Measurements from ENCODE around the gene GRIA3.
"Not testable (repeated sequence)": the region's sequence is repeated elsewhere in the genome, so short reads cannot be mapped to it uniquely, and the experiment has no call there.

Gene GRIA3

DNA sequence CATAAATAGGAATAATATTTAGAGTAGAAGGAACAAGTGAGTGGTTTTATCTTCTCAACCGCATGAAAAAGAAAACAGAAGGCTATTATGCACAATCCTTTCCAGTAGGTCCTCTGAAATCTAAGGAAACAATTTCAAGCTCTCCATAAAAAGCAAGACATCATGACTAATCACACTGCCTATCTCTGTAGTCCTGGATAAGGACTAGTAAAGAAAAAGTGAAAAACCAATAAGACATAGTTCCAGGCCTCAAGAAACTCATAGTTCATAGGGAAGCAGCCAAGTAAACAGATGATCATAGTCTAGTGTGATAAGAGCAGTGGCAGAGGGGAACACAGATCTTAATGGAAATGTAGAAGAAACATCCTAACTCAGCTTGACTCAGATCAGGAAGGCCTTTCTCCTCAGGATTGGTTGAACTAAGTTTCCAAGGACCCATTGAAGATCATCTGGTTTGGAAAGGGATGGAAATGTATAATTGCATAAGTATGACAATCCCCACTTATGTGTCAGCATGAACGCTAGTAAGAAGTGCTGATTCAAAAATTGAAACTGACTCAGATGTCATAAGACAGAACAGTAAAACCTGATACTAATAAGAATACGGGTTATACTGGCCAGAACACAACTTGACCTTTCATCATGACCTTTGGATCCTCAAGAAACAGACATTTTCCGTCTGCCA, 155.3 kb downstream of the GRIA3 start:
- no peak for DNase-seq (ENCODE audit: low read depth in 4 of 4, low spot score in 1 of 4)

DNA sequence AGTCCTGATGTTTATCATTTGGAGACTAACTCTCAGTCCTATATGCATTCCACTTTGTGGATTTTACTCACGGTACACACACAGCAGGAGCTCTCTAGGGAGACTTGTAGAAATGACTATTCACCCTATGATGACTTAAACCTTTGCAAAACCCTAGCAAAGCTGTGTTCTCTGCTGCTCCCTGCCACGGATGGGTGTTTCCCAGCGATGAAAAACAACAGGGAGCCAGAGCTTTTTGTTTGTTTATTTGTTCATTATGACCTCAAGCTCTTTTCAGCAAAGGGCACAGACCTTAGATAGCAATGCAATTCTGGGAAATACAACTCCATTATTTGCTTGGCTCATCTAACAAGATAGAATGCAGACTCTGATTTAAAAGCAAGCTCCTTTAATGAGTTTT, 156.6 kb downstream of the GRIA3 start:
- DNase-seq (ENCODE audit: low read depth in 4 of 4, low spot score in 1 of 4): no peak

- DNase-seq (ENCODE audit: low read depth in 4 of 4, low spot score in 1 of 4): no peak
Observed at GRCh38 chrX:123348468-123348867, 164.4 kb downstream of the GRIA3 start.

- DNase-seq (ENCODE audit: low read depth in 4 of 4, low spot score in 1 of 4): no peak
Observed at GRCh38 chrX:123350226-123350625, 166.1 kb downstream of the GRIA3 start.

- no peak for DNase-seq (ENCODE audit: low read depth in 4 of 4, low spot score in 1 of 4)
Observed at GRCh38 chrX:123357941-123358340, 173.9 kb downstream of the GRIA3 start.

- DNase-seq (ENCODE audit: low read depth in 4 of 4, low spot score in 1 of 4): no peak
Observed at GRCh38 chrX:123358457-123358856, 174.4 kb downstream of the GRIA3 start.

GRCh38 chrX:123361371-123361770, 177.3 kb downstream of the GRIA3 start:
- DNase-seq (ENCODE audit: low read depth in 4 of 4, low spot score in 1 of 4): no peak

DNA sequence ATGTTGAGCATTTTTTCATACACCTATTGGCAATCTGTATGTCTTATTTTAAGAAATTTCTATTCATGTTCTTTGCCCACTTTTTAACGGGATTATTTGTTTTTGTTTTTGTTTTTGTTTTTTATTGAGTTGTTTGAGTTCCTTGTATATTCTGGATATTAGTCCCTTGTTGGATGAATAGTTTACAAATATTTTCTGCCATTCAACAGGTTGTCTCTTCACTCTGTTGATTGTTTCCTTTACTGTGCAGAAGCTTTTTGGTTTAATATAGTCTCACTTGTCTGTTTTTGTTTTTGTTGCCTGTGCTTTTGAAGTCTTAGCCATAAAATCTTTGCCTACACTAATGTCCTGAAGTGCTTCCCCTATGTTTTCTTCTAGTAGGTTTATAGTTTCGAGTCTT, 202.1 kb downstream of the GRIA3 start:
- not testable (repeated sequence) for DNase-seq (ENCODE audit: low read depth in 4 of 4, low spot score in 1 of 4)

DNA sequence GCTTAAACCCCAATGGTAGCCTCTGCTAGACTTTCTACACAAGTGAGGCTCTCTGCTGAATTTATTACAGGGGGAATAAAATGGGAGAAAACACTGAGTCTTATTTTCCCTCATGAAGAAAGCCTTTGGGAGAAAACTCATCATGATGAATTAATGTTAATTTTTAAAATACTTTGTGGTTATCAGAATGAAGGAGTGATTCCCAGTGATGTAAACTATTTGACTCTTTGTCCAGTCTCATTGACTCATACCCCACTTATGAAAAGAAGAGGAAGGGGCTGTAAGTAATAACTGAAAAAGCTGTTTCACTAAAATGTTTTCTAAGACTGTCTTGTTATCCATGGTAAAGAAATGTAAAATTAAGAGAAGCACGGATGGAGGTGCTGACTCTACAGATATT, 208.8 kb downstream of the GRIA3 start:
- no peak for DNase-seq (ENCODE audit: low read depth in 4 of 4, low spot score in 1 of 4)

DNA sequence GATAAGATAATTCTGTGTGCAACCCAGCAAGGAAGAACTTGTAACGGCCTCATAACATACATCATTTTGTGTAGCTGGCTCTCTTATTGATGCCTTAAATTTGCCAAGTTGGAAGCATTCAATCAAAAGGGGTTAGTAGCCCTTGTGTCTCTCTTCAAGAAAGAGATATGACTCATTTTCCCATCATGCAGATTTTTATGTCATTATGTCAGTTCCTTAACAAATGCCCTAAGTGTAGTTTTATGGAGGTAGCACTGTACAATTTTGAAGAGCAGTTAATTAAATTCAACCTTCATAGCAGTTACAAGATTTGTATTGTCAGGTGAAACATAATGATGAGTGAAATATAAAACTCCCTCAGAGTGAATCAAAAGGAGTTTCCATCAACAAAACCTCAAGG, 215.6 kb downstream of the GRIA3 start:
- DNase-seq (ENCODE audit: low read depth in 4 of 4, low spot score in 1 of 4): no peak

- no peak for DNase-seq (ENCODE audit: low read depth in 4 of 4, low spot score in 1 of 4)
Observed at GRCh38 chrX:123405231-123405630, 221.2 kb downstream of the GRIA3 start.

DNA sequence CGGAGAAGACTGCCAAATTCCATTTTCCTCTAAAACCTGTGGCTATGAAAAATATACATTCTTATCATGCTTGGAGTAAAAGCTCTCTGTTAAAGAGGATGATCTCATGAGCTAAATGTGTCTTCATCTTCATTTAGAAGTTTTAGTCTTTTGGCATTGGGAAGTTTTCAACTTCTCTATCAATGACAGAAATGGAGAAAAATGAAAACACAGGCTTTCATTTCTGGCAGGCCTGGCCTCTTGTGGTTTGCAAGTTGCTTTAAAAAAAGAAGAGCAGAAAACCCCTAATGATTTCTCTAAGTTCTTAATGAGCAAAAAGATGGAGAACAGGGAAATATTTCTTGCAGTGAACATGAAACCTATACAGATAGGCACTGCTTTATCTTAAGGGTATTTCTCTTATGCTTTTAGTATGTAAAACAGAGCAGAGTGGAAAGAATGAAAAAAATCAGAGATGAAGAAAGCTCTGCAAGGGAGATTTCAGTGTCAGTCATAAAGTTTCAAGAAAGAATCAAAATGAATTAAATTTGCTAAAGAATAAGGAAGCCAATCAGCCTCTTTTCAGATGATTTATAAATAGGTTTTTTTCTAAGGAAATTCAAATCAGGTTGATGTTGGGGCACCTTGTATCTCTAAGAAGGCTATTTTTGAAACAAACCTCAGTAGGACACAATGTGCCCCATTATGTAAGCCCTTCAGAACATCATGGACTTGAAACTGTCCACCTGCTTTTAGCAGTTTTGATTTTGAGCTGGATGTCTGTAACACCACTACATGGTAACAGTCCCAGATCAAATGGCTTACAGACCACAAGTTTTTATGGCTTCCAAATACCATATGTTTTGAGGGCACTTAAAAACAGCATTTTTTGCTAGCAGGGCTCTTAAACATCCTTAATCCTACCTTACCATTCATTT, 225.0 kb downstream of the GRIA3 start:
- DNase-seq (ENCODE audit: low read depth in 4 of 4, low spot score in 1 of 4): no peak

DNA sequence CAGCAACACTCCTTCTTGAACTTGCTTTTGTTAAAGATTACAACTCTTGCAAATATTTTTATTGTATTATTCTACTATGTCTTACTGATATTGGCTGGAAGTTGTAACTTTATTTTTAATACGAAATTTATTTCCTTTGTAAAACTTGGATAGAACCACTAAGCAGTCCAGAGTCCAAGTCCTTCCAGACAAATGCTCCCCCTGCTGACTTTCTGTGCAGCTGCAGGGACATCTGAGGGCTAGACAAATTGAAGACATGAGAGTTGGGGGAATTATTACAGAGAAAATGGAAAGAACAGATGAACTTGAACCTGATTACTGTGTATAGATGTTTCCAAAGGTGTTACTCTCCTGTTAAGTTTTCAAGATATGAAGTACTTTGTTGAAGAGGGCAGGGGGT, 238.8 kb downstream of the GRIA3 start:
- no peak for DNase-seq (ENCODE audit: low read depth in 4 of 4, low spot score in 1 of 4)

GRCh38 chrX:123424546-123424945, 240.5 kb downstream of the GRIA3 start:
- no peak for DNase-seq (ENCODE audit: low read depth in 4 of 4, low spot score in 1 of 4)

DNA sequence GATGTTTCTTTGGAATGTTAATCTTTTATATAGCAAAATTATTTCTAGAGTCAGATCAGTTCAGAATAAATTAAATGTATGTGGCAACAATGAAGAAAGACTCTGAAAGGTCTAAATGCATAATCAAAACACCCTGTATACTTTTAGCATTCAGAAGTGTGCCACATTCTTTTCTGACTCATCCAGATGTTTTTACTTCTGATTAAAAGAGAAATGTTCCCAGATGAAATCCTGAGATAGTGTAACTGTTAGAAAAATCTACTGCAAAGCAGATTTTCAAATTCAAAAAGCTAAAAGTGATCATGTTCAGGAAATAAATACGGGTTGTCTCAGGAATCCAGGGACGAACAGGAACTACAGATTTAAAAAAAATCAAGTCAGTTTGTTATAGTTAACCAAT, 241.4 kb downstream of the GRIA3 start:
- DNase-seq (ENCODE audit: low read depth in 4 of 4, low spot score in 1 of 4): no peak

DNA sequence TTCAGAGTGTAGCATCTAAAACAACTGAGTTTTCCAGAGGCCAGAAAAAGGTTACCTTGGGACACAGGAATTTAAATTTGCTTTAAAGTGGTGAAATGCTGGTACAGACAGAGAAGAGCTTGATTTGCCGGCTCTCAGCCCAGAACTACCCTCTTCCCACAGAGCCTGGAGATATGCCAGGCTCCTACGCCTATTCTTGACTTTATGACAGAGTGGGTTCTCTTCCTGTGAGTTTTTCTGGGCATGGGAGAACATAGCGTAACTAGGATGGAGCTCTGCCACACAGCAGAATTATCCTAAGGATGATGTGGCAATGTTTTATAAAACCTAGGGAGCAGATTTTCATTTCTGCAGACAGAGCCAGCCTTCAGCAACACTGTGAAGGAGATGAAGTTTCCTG, 241.8 kb downstream of the GRIA3 start:
- DNase-seq (ENCODE audit: low read depth in 4 of 4, low spot score in 1 of 4): no peak

- DNase-seq (ENCODE audit: low read depth in 4 of 4, low spot score in 1 of 4): no peak
Observed at GRCh38 chrX:123432361-123433150, 248.5 kb downstream of the GRIA3 start.

DNA sequence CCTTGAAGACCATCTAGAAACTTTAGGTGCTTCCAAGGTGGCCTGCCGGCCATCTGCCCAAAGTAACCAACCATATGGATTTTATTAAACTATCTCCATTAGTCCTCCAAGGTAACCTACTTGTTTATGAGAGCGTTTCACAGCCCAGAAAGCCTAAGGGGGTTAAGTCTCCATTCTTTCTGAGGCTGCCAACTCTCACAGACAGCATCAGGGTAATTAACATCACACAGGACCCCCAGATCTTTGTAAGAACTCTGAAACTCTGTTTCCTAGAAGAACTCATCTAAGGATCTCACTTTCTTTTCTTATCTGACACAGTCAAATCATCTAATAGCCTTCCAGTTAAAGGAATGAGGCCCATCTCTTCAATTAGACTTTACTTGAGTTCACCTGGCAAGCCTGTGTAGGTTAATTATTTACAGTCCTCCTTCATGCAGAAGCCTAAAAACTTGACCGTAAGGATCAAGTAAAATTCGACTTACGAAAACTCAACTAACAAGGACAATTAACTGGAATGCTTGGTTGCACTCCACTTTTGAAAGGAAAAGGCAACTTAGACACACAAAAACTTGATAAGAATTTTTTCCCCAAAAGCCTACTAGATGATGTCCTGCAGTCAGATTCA, 252.5 kb downstream of the GRIA3 start:
- DNase-seq (ENCODE audit: low read depth in 4 of 4, low spot score in 1 of 4): no peak

DNA sequence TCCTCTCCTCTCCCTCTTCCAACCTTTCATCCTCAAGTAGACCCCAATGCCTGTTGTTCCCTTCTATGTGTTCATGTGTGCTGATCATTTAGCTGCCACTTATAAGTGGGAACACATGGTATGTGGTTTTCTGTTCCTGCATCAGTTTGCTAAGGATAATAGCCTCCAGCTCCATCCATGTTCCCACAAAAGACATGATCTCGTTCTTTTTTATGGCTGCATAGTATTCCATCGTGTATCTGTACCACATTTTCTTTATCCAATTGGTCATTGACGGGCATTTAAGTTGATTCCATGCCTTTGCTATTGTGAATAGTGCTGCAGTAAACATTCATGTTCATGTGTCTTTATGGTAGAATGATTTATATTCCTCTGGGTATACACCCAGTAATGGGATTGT, 255.8 kb downstream of the GRIA3 start:
- DNase-seq (ENCODE audit: low read depth in 4 of 4, low spot score in 1 of 4): not testable (repeated sequence)

- no peak for DNase-seq (ENCODE audit: low read depth in 4 of 4, low spot score in 1 of 4)
Observed at GRCh38 chrX:123442764-123443163, 258.7 kb downstream of the GRIA3 start.

DNA sequence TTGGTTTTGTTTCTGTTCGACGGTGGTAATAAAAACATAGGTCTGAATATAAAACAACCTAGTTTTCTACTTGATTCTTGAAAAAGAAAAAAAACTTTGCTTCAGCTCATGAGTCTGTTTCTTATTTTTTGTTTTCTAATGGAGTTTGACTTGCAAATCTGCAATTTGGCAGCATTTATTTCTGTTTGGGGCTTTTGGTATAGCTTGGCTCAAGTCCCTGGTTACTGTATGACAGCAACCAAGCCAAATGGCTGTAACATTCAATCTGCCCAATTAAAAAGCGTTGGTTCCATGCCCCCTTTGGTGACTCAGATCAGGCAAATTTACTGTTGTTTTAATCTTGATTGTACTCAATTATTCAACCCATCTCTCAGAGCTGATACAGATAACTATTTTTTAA, 263.4 kb downstream of the GRIA3 start:
- no peak for DNase-seq (ENCODE audit: low read depth in 4 of 4, low spot score in 1 of 4)

All from stimulated activated CD4-positive, alpha-beta T cell treated with anti-CD3 and anti-CD28 coated beads, Interleukin-1b, Interleukin-23, amount 100 ng/mL, for 24 hours (primary cell).